Tibial nerve (tissue), 4 donors: ENCODE results near the gene SRRD.

ENCODE experiments used
- CTCF ChIP-seq, 5 experiments: fragments of 200-600 bp in 3 of 5; fragments of 450-650 bp in 2 of 5; sonication (generic) in 3 of 5; IDR thresholded peaks; one replicate each; pipeline ENCODE4 v1.5.1; 2016 to 2019; ENCODE audit warnings: antibody characterized with exemption in 5 of 5, mild to moderate bottlenecking in 3 of 5, moderate library complexity in 2 of 5
- EP300 ChIP-seq, 2 donors: sonication (generic); formaldehyde crosslinking; IDR thresholded peaks; one replicate each; pipeline ENCODE4 v1.6.1; 2017; ENCODE audit warnings: antibody characterized with exemption in 2 of 2, mild to moderate bottlenecking in 1 of 2
- POLR2A ChIP-seq, 2 donors: fragments of 450-650 bp; IDR thresholded peaks; one replicate each; pipeline ENCODE4 v1.6.1; 2017; ENCODE audit warnings: antibody characterized with exemption in 2 of 2, mild to moderate bottlenecking in 2 of 2, moderate library complexity in 2 of 2

- no peak for TF ChIP-seq POLR2A (IDR thresholded peaks at IDR 0.05)
- TF ChIP-seq CTCF (IDR thresholded peaks at IDR 0.05): no peak
- TF ChIP-seq EP300 (IDR thresholded peaks at IDR 0.05): no peak
Observed at GRCh38 chr22:26447584-26448329, 35.9 kb upstream of the SRRD start.
